K562 (cell line): ENCODE data around the gene DSP. TPM values are rescaled to one million over a fixed set of nuclear protein-coding genes. Genes with fewer than 3 reads are reported as not detected.

Source experiments
- E2F1 ChIP-seq: sonication (generic); formaldehyde crosslinking; IDR thresholded peaks from 2 replicates; pipeline ENCODE4 v1.8.1; 2023; ENCODE audit warnings: mild to moderate bottlenecking, missing genetic modification reagents, moderate library complexity
- FIP1L1 ChIP-seq: fragments of 200-400 bp; formaldehyde crosslinking; IDR thresholded peaks from 2 replicates; pipeline ENCODE4 v1.6.1; 2018; ENCODE audit warnings: mild to moderate bottlenecking, low read depth, low read length; ENCODE audit not compliant: poor library complexity, severe bottlenecking
- HDAC3 ChIP-seq: fragments of 450-650 bp; IDR thresholded peaks from 2 replicates; pipeline ENCODE4 v1.6.1; 2018; ENCODE audit warnings: borderline replicate concordance, mild to moderate bottlenecking, moderate library complexity; ENCODE audit not compliant: partially characterized antibody
- MYC ChIP-seq, 2 experiments: fragments of 250-450 bp in 1 of 2; sonication (Bioruptor Pico) in 1 of 2; IDR thresholded peaks; 2 replicates each; pipeline versions ENCODE4 v1.5.1 to v1.6.1; 2012 to 2021; ENCODE audit warnings: low read depth in 2 of 2, borderline replicate concordance in 1 of 2, improper control_type of control experiment in 1 of 2, low read length in 1 of 2, mild to moderate bottlenecking in 1 of 2, moderate library complexity in 1 of 2
- NFE2L1 ChIP-seq: fragments of 450-650 bp; IDR thresholded peaks from 2 replicates; pipeline ENCODE4 v1.6.1; 2016; ENCODE audit warnings: missing genetic modification characterization, low read depth, mild to moderate bottlenecking, missing compliant biosample characterization, moderate library complexity, borderline replicate concordance
- SIX5 ChIP-seq, 2 experiments: IDR thresholded peaks; 2 replicates each; pipeline ENCODE4 v1.6.1; 2011; ENCODE audit warnings: low read length in 2 of 2, borderline replicate concordance in 1 of 2, low read depth in 1 of 2, mild to moderate bottlenecking in 1 of 2, moderate library complexity in 1 of 2; ENCODE audit not compliant: insufficient read depth in 1 of 2
- ZBTB5 ChIP-seq: fragments of 450-650 bp; IDR thresholded peaks from 2 replicates; pipeline ENCODE4 v1.6.1; 2017; ENCODE audit warnings: antibody characterized with exemption
- ZBTB7A ChIP-seq: IDR thresholded peaks from 2 replicates; pipeline ENCODE4 v1.6.1; 2011; ENCODE audit warnings: low read depth, mild to moderate bottlenecking, low read length, moderate library complexity, borderline replicate concordance; ENCODE audit not compliant: control insufficient read depth
- ZNF41 ChIP-seq: fragments of 250-450 bp; sonication (Bioruptor Pico); conservative IDR thresholded peaks from 2 replicates; pipeline ENCODE4 v1.4.0; 2020; ENCODE audit warnings: mild to moderate bottlenecking
- polyA plus RNA-seq, 8 experiments: library from polyadenylated mRNA; depleted of rRNA in 4 of 8; stranded (reverse) in 5 of 8; unstranded in 3 of 8; fragments of >200 nt; fragmentation: Nextera tagmentation in 2 of 8; fragmentation: Illumina TruSeq in 1 of 8; extraction: Ambion mirVana in 2 of 8; extraction: Trizol in 1 of 8; gene quantifications; 2 replicates each; pipeline versions ENCODE4 v1.2.1 to v1.2.3, GENCODE V29; 2011 to 2014; ENCODE audit warnings: inconsistent platforms in 1 of 8, missing spikeins in 1 of 8
- total RNA-seq, 7 experiments: library from RNA; depleted of rRNA in 6 of 7; stranded (reverse); fragments of >200 nt in 6 of 7; fragmentation: Illumina TruSeq in 2 of 7; extraction: Trizol in 2 of 7; gene quantifications; 2 replicates each; pipeline versions ENCODE4 v1.2.1 to v1.2.3, GENCODE V29; 2011 to 2021; ENCODE audit warnings: low replicate concordance in 1 of 7

DSP gene
- total and polyA plus RNA-seq, 9 of the 15 experiments (the other 6 are each of a cell fraction or from before 2014, with no cell fraction given), result under 0.01 to 0.24 (median 0.03) TPM; not detected in 2

- TF ChIP-seq E2F1 (no peak), FIP1L1 (no peak), NFE2L1 (tag) (peak; percentile 34; the same call in 1 of the 2 replicates), ZBTB7A (no peak), SIX5 (IDR thresholded peaks at IDR 0.05; ENCODE audit: borderline replicate concordance in 1 of 2, insufficient read depth in 1 of 2, low read depth in 1 of 2, low read length in 2 of 2) (no peak), HDAC3 (no peak), ZNF41 (CRISPR knock-in tag) (no peak), MYC (IDR thresholded peaks at IDR 0.05; ENCODE audit: low read depth, low read length) (no peak), MYC (CRISPR knock-in tag; IDR thresholded peaks at IDR 0.05; ENCODE audit: borderline replicate concordance, low read depth) (no peak), ZBTB5 (no peak)
- TF ChIP-seq, all 486 proteins: peak for 5
These were observed 37.5 kb downstream of the DSP start (continued) for GRCh38 chr6:7578931-7579330.
